H9 (cell line): ENCODE results near the gene HUNK. TPM values are rescaled to one million over a fixed set of nuclear protein-coding genes. Genes with fewer than 3 reads are reported as not detected.

Source experiments
- DNase-seq: peaks from one replicate; pipeline ENCODE4 v3.0.0-alpha.2; 2017
- H2AFZ ChIP-seq: one replicate; pipeline ENCODE4 v1.6.1; 2013; ENCODE audit warnings: mild to moderate bottlenecking, low read length, control low read depth, moderate library complexity
- H2AK5ac ChIP-seq: 2 replicates; pipeline ENCODE4 v1.6.1; 2013; ENCODE audit warnings: low read length, control low read depth, mixed read lengths; ENCODE audit not compliant: insufficient read length
- H2BK120ac ChIP-seq: one replicate; pipeline ENCODE4 v1.6.1; 2013; ENCODE audit warnings: low read depth, mild to moderate bottlenecking, low read length, control low read depth, inconsistent platforms; ENCODE audit not compliant: poor library complexity, severe bottlenecking
- H2BK12ac ChIP-seq: 2 replicates; pipeline ENCODE4 v1.6.1; 2013; ENCODE audit warnings: low read length, control low read depth, mixed read lengths, low read depth; ENCODE audit not compliant: insufficient read length
- H2BK15ac ChIP-seq: 2 replicates; pipeline ENCODE4 v1.6.1; 2013; ENCODE audit warnings: low read depth, low read length, control low read depth
- H2BK20ac ChIP-seq: one replicate; pipeline ENCODE4 v1.6.1; 2013; ENCODE audit warnings: low read depth, mild to moderate bottlenecking, low read length, control low read depth, inconsistent platforms; ENCODE audit not compliant: poor library complexity, severe bottlenecking
- H2BK5ac ChIP-seq: 2 replicates; pipeline ENCODE4 v1.6.1; 2013; ENCODE audit warnings: low read length, control low read depth, mixed read lengths; ENCODE audit not compliant: insufficient read length
- H3K14ac ChIP-seq: 2 replicates; pipeline ENCODE4 v1.6.1; 2013; ENCODE audit warnings: low read length, control low read depth; ENCODE audit not compliant: insufficient read depth
- H3K18ac ChIP-seq: 2 replicates; pipeline ENCODE4 v1.6.1; 2013; ENCODE audit warnings: low read depth, mild to moderate bottlenecking, mixed read lengths, low read length, control low read depth; ENCODE audit not compliant: insufficient read length
- H3K23ac ChIP-seq: 2 replicates; pipeline ENCODE4 v1.6.1; 2013; ENCODE audit warnings: low read length, control low read depth, mixed read lengths, low read depth; ENCODE audit not compliant: insufficient read length
- H3K23me2 ChIP-seq: 2 replicates; pipeline ENCODE4 v1.6.1; 2013; ENCODE audit warnings: low read depth, mild to moderate bottlenecking, mixed read lengths, low read length, control low read depth; ENCODE audit not compliant: insufficient read length, poor library complexity, severe bottlenecking
- H3K27ac ChIP-seq: 2 replicates; pipeline ENCODE4 v1.5.1; 2013; ENCODE audit warnings: low read length, control low read depth, mixed read lengths, low read depth; ENCODE audit not compliant: insufficient read length
- H3K27me3 ChIP-seq: 2 replicates; pipeline ENCODE4 v1.6.1; 2013; ENCODE audit warnings: low read length, control low read depth, inconsistent platforms; ENCODE audit not compliant: insufficient read depth
- H3K4ac ChIP-seq: 2 replicates; pipeline ENCODE4 v1.6.1; 2013; ENCODE audit warnings: low read depth, mild to moderate bottlenecking, control low read depth, inconsistent platforms, low read length, moderate library complexity
- H3K4me1 ChIP-seq: 2 replicates; pipeline ENCODE4 v1.6.1; 2013; ENCODE audit warnings: low read length, control low read depth, inconsistent platforms; ENCODE audit not compliant: insufficient read depth
- H3K4me2 ChIP-seq: 2 replicates; pipeline ENCODE4 v1.6.1; 2013; ENCODE audit warnings: low read length, control low read depth, mixed read lengths; ENCODE audit not compliant: insufficient read length, insufficient read depth
- H3K56ac ChIP-seq: 2 replicates; pipeline ENCODE4 v1.6.1; 2013; ENCODE audit warnings: low read depth, mild to moderate bottlenecking, mixed read lengths, low read length, control low read depth; ENCODE audit not compliant: insufficient read length
- H3K79me1 ChIP-seq: 2 replicates; pipeline ENCODE4 v1.6.1; 2013; ENCODE audit warnings: low read depth, mild to moderate bottlenecking, moderate library complexity, low read length, control low read depth, inconsistent platforms; ENCODE audit not compliant: insufficient read depth, poor library complexity, severe bottlenecking
- H3K79me2 ChIP-seq: 2 replicates; pipeline ENCODE4 v1.6.1; 2013; ENCODE audit warnings: low read length, control low read depth, inconsistent platforms; ENCODE audit not compliant: insufficient read depth
- H3K9ac ChIP-seq: 2 replicates; pipeline ENCODE4 v1.6.1; 2013; ENCODE audit warnings: low read length, control low read depth, mixed read lengths; ENCODE audit not compliant: insufficient read length; ENCODE audit errors: extremely low read depth
- H3K9me3 ChIP-seq: one replicate; pipeline ENCODE4 v1.6.1; 2013; ENCODE audit warnings: low read depth, low read length, inconsistent platforms; ENCODE audit not compliant: control insufficient read depth
- H3T11ph ChIP-seq: one replicate; pipeline ENCODE4 v1.6.1; 2013; ENCODE audit warnings: mild to moderate bottlenecking, low read length, control low read depth, inconsistent platforms
- H4K20me1 ChIP-seq: one replicate; pipeline ENCODE4 v1.6.1; 2013; ENCODE audit not compliant: control insufficient read depth, insufficient read length, insufficient read depth
- H4K5ac ChIP-seq: 2 replicates; pipeline ENCODE4 v1.6.1; 2013; ENCODE audit warnings: low read depth, mild to moderate bottlenecking, mixed read lengths, low read length, control low read depth; ENCODE audit not compliant: insufficient read length
- H4K8ac ChIP-seq: replicated peaks from 2 replicates; pipeline ENCODE4 v1.6.1; 2013; ENCODE audit warnings: low read length, control low read depth, mixed read lengths, low read depth; ENCODE audit not compliant: insufficient read length
- H4K91ac ChIP-seq: 2 replicates; pipeline ENCODE4 v1.6.1; 2013; ENCODE audit warnings: low read depth, mild to moderate bottlenecking, moderate library complexity, mixed read lengths, low read length, control low read depth; ENCODE audit not compliant: insufficient read length
- H3K27ac Mint-ChIP-seq, 3 experiments: 2 replicates in 2 of 3; 3 replicates in 1 of 3; pipeline ENCODE4 v1.8.0; 2020 to 2021; ENCODE audit warnings: mixed read lengths in 3 of 3, mild to moderate bottlenecking in 1 of 3, moderate library complexity in 1 of 3
- H3K27me3 Mint-ChIP-seq: 2 replicates; pipeline ENCODE4 v1.8.0; 2021; ENCODE audit warnings: low read depth, mild to moderate bottlenecking, moderate library complexity, mixed read lengths
- H3K36me3 Mint-ChIP-seq, 3 experiments: 2 replicates in 2 of 3; 3 replicates in 1 of 3; pipeline ENCODE4 v1.8.0; 2020 to 2021; ENCODE audit warnings: low read depth in 3 of 3, mixed read lengths in 3 of 3; ENCODE audit not compliant: insufficient read depth in 1 of 3
- H3K4me1 Mint-ChIP-seq, 2 experiments: 2 replicates each; pipeline ENCODE4 v1.8.0; 2020; ENCODE audit warnings: mixed read lengths in 2 of 2
- H3K4me3 Mint-ChIP-seq, 2 experiments: 2 replicates in 1 of 2; 3 replicates in 1 of 2; pipeline ENCODE4 v1.8.0; 2020 to 2021; ENCODE audit warnings: mild to moderate bottlenecking in 2 of 2, mixed read lengths in 2 of 2, moderate library complexity in 1 of 2
- H3K9me3 Mint-ChIP-seq, 2 experiments: 2 replicates in 1 of 2; 3 replicates in 1 of 2; pipeline ENCODE4 v1.8.0; 2020; ENCODE audit warnings: mild to moderate bottlenecking in 2 of 2, mixed read lengths in 2 of 2, moderate library complexity in 1 of 2
- CTCF ChIP-seq: fragments of 200-600 bp; sonication (generic); conservative IDR thresholded peaks from 3 replicates; pipeline ENCODE4 v1.8.0; 2021; ENCODE audit warnings: antibody characterized with exemption, mild to moderate bottlenecking
- WGBS: extraction: QIAGEN DNeasy Blood & Tissue Kit; methylation state at CpG from one replicate; pipeline ENCODE4 v1.1.7; 2013; ENCODE audit warnings: missing lambda C conversion rate, low lambda C conversion rate, mixed read lengths; ENCODE audit not compliant: insufficient read length; ENCODE audit errors: extremely low coverage; 5-methylcytosine and 5-hydroxymethylcytosine counted together
- total RNA-seq: library from RNA; stranded (reverse); gene quantifications from 2 replicates; pipeline ENCODE4 v1.2.1, GENCODE V29; 2021

HUNK gene
- total RNA-seq, 1 experiment from 2014 or later, result 5.8 TPM

GRCh38 chr21:31866077-31866511 is 6.7 kb upstream of the HUNK start:
- no peak overlapping the region for H3K27ac ChIP-seq
- no peaks in the 10 kb centered on the region for H4K20me1 ChIP-seq
- H3T11ph ChIP-seq, result no peak overlapping the region
- no peak overlapping the region for H3K23ac ChIP-seq
- H4K8ac ChIP-seq, result no peak overlapping the region
- no peak overlapping the region for H3K9ac ChIP-seq
- H2AFZ ChIP-seq, result no peak overlapping the region
- no peak overlapping the region for H3K4me3 Mint-ChIP-seq
- no peak overlapping the region for H3K4me2 ChIP-seq
- no peaks in the 10 kb centered on the region; the same call in none of the 2 replicates for H3K27me3 Mint-ChIP-seq
- no peak overlapping the region for H4K91ac ChIP-seq
- H2BK15ac ChIP-seq, result no peak overlapping the region
- peaks cover 6% of the 10 kb centered on the region in 2 experiments for H3K4me1 Mint-ChIP-seq
- H2BK20ac ChIP-seq, result no peak overlapping the region
- H2BK12ac ChIP-seq, result no peak overlapping the region
- H2BK120ac ChIP-seq, result no peak overlapping the region
- H3K18ac ChIP-seq, result no peak overlapping the region
- no peak overlapping the region for H3K14ac ChIP-seq
- H3K56ac ChIP-seq, result no peak overlapping the region
- no peak overlapping the region for H4K5ac ChIP-seq
- no peaks in the 10 kb centered on the region for H3K4me1 ChIP-seq
- H3K4ac ChIP-seq, result no peak overlapping the region
- H3K9me3 ChIP-seq, result no peaks in the 10 kb centered on the region
- H2AK5ac ChIP-seq, result no peak overlapping the region
- no peaks in the 10 kb centered on the region for H3K79me1 ChIP-seq
- no peaks in the 10 kb centered on the region for H3K9me3 Mint-ChIP-seq
- H3K27ac Mint-ChIP-seq, result no peak overlapping the region
- no CpG with 5 or more reads among the region's 15 CpGs for WGBS
- H2BK5ac ChIP-seq, result no peak overlapping the region
- no peaks in the 10 kb centered on the region; the same call in 1 of the 2 replicates for H3K27me3 ChIP-seq
- H3K79me2 ChIP-seq, result no peaks in the 10 kb centered on the region
- H3K36me3 Mint-ChIP-seq, result no peaks in the 10 kb centered on the region
- TF ChIP-seq CTCF, result peak; percentile 96
- H3K23me2 ChIP-seq, result no peaks in the 10 kb centered on the region
- peak; percentile 93 for DNase-seq
